GM12878 (cell line): ENCODE measurements around the gene GABRA1. TPM values are rescaled to one million over a fixed set of nuclear protein-coding genes. Genes with fewer than 3 reads are reported as not detected.

Source experiments
- ATAC-seq: fragments of 200-7000 bp; cut with Tn5 transposase; 3 replicates; pipeline ENCODE4 v1.9.1; 2020; ENCODE audit warnings: mild to moderate bottlenecking, moderate library complexity
- BruUV-seq: library from RNA; stranded (reverse); fragments of 400-500 nt; replicated peaks from 2 replicates; lab custom pipeline; 2021; lab: Mats Ljungman, UMichigan
- CTCF ChIA-PET: fragments of 300-600 bp; sonication (Branson Sonifier 250); formaldehyde crosslinking; extraction: SDS; loops from one replicate; lab custom pipeline; 2021; ENCODE audit warnings: inconsistent platforms; lab: Yijun Ruan, JAX
- POLR2A ChIA-PET: fragments of 350-600 bp; formaldehyde crosslinking; extraction: SDS; loops from one replicate; lab custom pipeline; 2021; ENCODE audit warnings: inconsistent platforms; lab: Charles Lee
- RAD21 ChIA-PET: fragments of 300-600 bp; sonication (Branson Sonifier 250); formaldehyde crosslinking; loops from one replicate; lab custom pipeline; 2023; ENCODE audit warnings: antibody characterized with exemption; ENCODE audit not compliant: unreplicated experiment; lab: Charles Lee
- SMC1A ChIA-PET: fragments of 300-600 bp; sonication (Branson Sonifier 250); formaldehyde crosslinking; loops from one replicate; lab custom pipeline; 2023; ENCODE audit not compliant: unreplicated experiment, uncharacterized antibody; lab: Charles Lee
- DNase-seq: peaks from one replicate; pipeline ENCODE4 v3.0.0-alpha.2; 2011; ENCODE audit warnings: low read depth, low spot score
- FAIRE-seq: peaks from 3 replicates; lab custom pipeline; 2011; peaks lifted over from hg19 to GRCh38; lab: Jason Lieb, UNC
- H2AFZ ChIP-seq: 2 replicates; pipeline ENCODE4 v1.6.0; 2011; ENCODE audit warnings: low read depth, low read length, control low read depth; ENCODE audit not compliant: control insufficient read depth
- H3K27ac ChIP-seq: 2 replicates; pipeline ENCODE4 v1.5.1; 2011; ENCODE audit warnings: control low read depth; ENCODE audit not compliant: control insufficient read depth, insufficient read depth
- H3K27me3 ChIP-seq, 2 experiments: replicated peaks in 1 of 2; 2 replicates each; pipeline versions ENCODE4 v1.6.0 to v1.6.1; 2011; ENCODE audit warnings: low read length in 1 of 2; ENCODE audit not compliant: control insufficient read depth in 2 of 2, insufficient read depth in 2 of 2
- H3K36me3 ChIP-seq, 2 experiments: 2 replicates each; pipeline ENCODE4 v1.5.1; 2011; ENCODE audit warnings: low read length in 1 of 2; ENCODE audit not compliant: control insufficient read depth in 2 of 2, insufficient read depth in 2 of 2
- H3K4me1 ChIP-seq: 2 replicates; pipeline ENCODE4 v1.6.1; 2011; ENCODE audit warnings: mild to moderate bottlenecking, low read length, moderate library complexity, mixed read lengths; ENCODE audit not compliant: control insufficient read depth, insufficient read depth
- H3K4me2 ChIP-seq: 2 replicates; pipeline ENCODE4 v1.6.0; 2011; ENCODE audit warnings: control low read depth; ENCODE audit not compliant: control insufficient read depth, insufficient read depth
- H3K4me3 ChIP-seq: fragments of 200-600 bp; sonication (generic); 2 replicates; pipeline ENCODE4 v1.5.1; 2016
- H3K79me2 ChIP-seq: 2 replicates; pipeline ENCODE4 v1.6.0; 2011; ENCODE audit warnings: low read length; ENCODE audit not compliant: control insufficient read depth, insufficient read depth
- H3K9ac ChIP-seq: 2 replicates; pipeline ENCODE4 v1.8.0; 2011; ENCODE audit warnings: low read length, control low read depth, mixed read lengths; ENCODE audit not compliant: control insufficient read depth, insufficient read depth
- H3K9me3 ChIP-seq: replicated peaks from 3 replicates; pipeline ENCODE4 v1.5.1; 2011; ENCODE audit warnings: mild to moderate bottlenecking, low read length; ENCODE audit not compliant: control insufficient read depth, insufficient read depth
- H4K20me1 ChIP-seq: 2 replicates; pipeline ENCODE4 v1.6.0; 2011; ENCODE audit not compliant: control insufficient read depth, insufficient read depth
- ATF3 ChIP-seq: IDR thresholded peaks from 2 replicates; pipeline ENCODE4 v1.6.1; 2011; ENCODE audit warnings: low read depth, mild to moderate bottlenecking, low read length, moderate library complexity, borderline replicate concordance; ENCODE audit errors: extremely low read depth
- ATF7 ChIP-seq: fragments of 450-650 bp; IDR thresholded peaks from 2 replicates; pipeline ENCODE4 v1.6.1; 2016; ENCODE audit warnings: low read depth, mild to moderate bottlenecking
- BMI1 ChIP-seq: fragments of 450-650 bp; IDR thresholded peaks from 2 replicates; pipeline ENCODE4 v1.6.1; 2016; ENCODE audit warnings: mild to moderate bottlenecking, moderate library complexity, borderline replicate concordance
- CEBPB ChIP-seq, 2 experiments: fragments of 150-350 bp in 1 of 2; IDR thresholded peaks; 2 replicates each; pipeline ENCODE4 v1.6.1; 2012 to 2014; ENCODE audit warnings: low read depth in 2 of 2, low read length in 2 of 2, borderline replicate concordance in 1 of 2, inconsistent platforms in 1 of 2
- CEBPZ ChIP-seq: fragments of 150-350 bp; IDR thresholded peaks from 2 replicates; pipeline ENCODE4 v1.6.1; 2016; ENCODE audit warnings: low read depth, low read length
- CREM ChIP-seq: IDR thresholded peaks from 2 replicates; pipeline ENCODE4 v1.6.1; 2014; ENCODE audit warnings: antibody characterized with exemption, low read depth
- CUX1 ChIP-seq: IDR thresholded peaks from 2 replicates; pipeline ENCODE4 v1.6.1; 2012; ENCODE audit warnings: improper control_type of control experiment, low read depth, low read length; ENCODE audit not compliant: insufficient replicate concordance
- HDAC6 ChIP-seq: fragments of 200-600 bp; sonication (generic); IDR thresholded peaks from one replicate; pipeline ENCODE4 v1.8.0; 2017; ENCODE audit warnings: antibody characterized with exemption; ENCODE audit not compliant: unreplicated experiment
- IKZF2 ChIP-seq, 2 experiments: fragments of 450-650 bp; IDR thresholded peaks; 2 replicates each; pipeline ENCODE4 v1.6.1; 2017; ENCODE audit warnings: mild to moderate bottlenecking in 2 of 2, moderate library complexity in 2 of 2
- KLF5 ChIP-seq: fragments of 450-650 bp; IDR thresholded peaks from 2 replicates; pipeline ENCODE4 v1.6.1; 2014; ENCODE audit warnings: mild to moderate bottlenecking; ENCODE audit not compliant: partially characterized antibody
- PML ChIP-seq: IDR thresholded peaks from 2 replicates; pipeline ENCODE4 v1.6.1; 2012; ENCODE audit warnings: low read length, inconsistent platforms
- RELA ChIP-seq: fragments of 450-650 bp; IDR thresholded peaks from 2 replicates; pipeline ENCODE4 v1.8.0; 2014; ENCODE audit warnings: borderline replicate concordance; ENCODE audit not compliant: partially characterized antibody
- RFX5 ChIP-seq: IDR thresholded peaks from 2 replicates; pipeline ENCODE4 v1.6.1; 2011; ENCODE audit warnings: low read depth, low read length, improper control_type of control experiment
- SPI1 ChIP-seq: IDR thresholded peaks from 2 replicates; pipeline ENCODE4 v1.6.1; 2011; ENCODE audit warnings: low read depth, mild to moderate bottlenecking, low read length, moderate library complexity, borderline replicate concordance; ENCODE audit not compliant: insufficient read depth
- WRNIP1 ChIP-seq: IDR thresholded peaks from 2 replicates; pipeline ENCODE4 v1.6.1; 2011; ENCODE audit warnings: low read depth, low read length, improper control_type of control experiment, borderline replicate concordance
- ZNF384 ChIP-seq: IDR thresholded peaks from 2 replicates; pipeline ENCODE4 v1.6.1; 2012; ENCODE audit warnings: low read depth, mild to moderate bottlenecking, low read length, improper control_type of control experiment, borderline replicate concordance
- ZSCAN29 ChIP-seq: fragments of 450-650 bp; IDR thresholded peaks from 2 replicates; pipeline ENCODE4 v1.6.1; 2017; ENCODE audit warnings: mild to moderate bottlenecking, moderate library complexity
- WGBS: methylation state at CpG from one replicate; pipeline ENCODE4 v1.1.6; 2016; ENCODE audit warnings: low lambda C conversion rate; ENCODE audit not compliant: insufficient replicate concordance, insufficient coverage; ENCODE audit errors: missing lambda C conversion rate; 5-methylcytosine and 5-hydroxymethylcytosine counted together
- in situ Hi-C: fragments of 300-500 bp; cut with MboI; formaldehyde crosslinking; loops from 9 replicates; pipeline ENCODE4 v1.14.3; 2018; ENCODE audit warnings: mixed read lengths
- intact Hi-C: fragments of 100-400 bp; cut with micrococcal nuclease; formaldehyde crosslinking; loops from one replicate; pipeline ENCODE4 v1.14.2; 2022; ENCODE audit not compliant: unreplicated experiment
- polyA plus RNA-seq, 11 experiments: library from polyadenylated mRNA; depleted of rRNA in 4 of 11; unstranded in 6 of 11; stranded (reverse) in 5 of 11; fragments of >200 nt; fragmentation: Nextera tagmentation in 4 of 11; fragmentation: Illumina TruSeq in 1 of 11; extraction: Ambion mirVana in 4 of 11; extraction: Trizol in 1 of 11; gene quantifications; 1 replicate in 1 of 11; 2 replicates in 10 of 11; pipeline versions ENCODE4 v1.2.1 to v1.2.3, GENCODE V29; 2011 to 2016; ENCODE audit warnings: inconsistent platforms in 2 of 11, missing spikeins in 2 of 11, low read depth in 1 of 11
- total RNA-seq, 4 experiments: library from RNA; depleted of rRNA in 3 of 4; stranded (reverse); fragments of >200 nt in 3 of 4; fragmentation: Illumina TruSeq in 1 of 4; extraction: Trizol in 1 of 4; gene quantifications; 2 replicates each; pipeline versions ENCODE4 v1.2.1 to v1.2.3, GENCODE V29; 2013 to 2021

Gene GABRA1
- total and polyA plus RNA-seq, 10 of the 15 experiments (the other 5 are each of a cell fraction or from before 2014, with no cell fraction given) = not detected

GRCh38 chr5:161934486-161934885, 86.6 kb downstream of the GABRA1 start:
- RAD21 ChIA-PET = no interaction called here
- POLR2A ChIA-PET = no interaction called here
- no TSS peak for BruUV-seq
- TF ChIP-seq PML = no peak
- no peak for TF ChIP-seq IKZF2 (IDR thresholded peaks at IDR 0.05)
- TF ChIP-seq CREM = no peak
- TF ChIP-seq ATF7 = no peak
- TF ChIP-seq CEBPZ = no peak
- TF ChIP-seq ZSCAN29 = no peak
- TF ChIP-seq SPI1 = no peak
- TF ChIP-seq RFX5 = no peak
- no peak for TF ChIP-seq RELA
- TF ChIP-seq HDAC6 = no peak
- no peak for TF ChIP-seq ZNF384
- no peak for TF ChIP-seq CEBPB (IDR thresholded peaks at IDR 0.05; ENCODE audit: borderline replicate concordance in 1 of 2, low read depth in 2 of 2, low read length in 2 of 2)
- TF ChIP-seq BMI1 = no peak
- no peak for TF ChIP-seq KLF5
- TF ChIP-seq WRNIP1 = no peak
- TF ChIP-seq CUX1 = no peak
- TF ChIP-seq ATF3 = no peak

More at GRCh38 chr5:161934486-161934885, 86.6 kb downstream of the GABRA1 start:
- FAIRE-seq = no peak
- Histone ChIP-seq H3K79me2 (no peaks in the 10 kb centered on the region), H3K27ac (no peak overlapping the region), H3K4me3 (no peak overlapping the region), H3K9ac (no peak overlapping the region), H2AFZ (no peak overlapping the region), H3K36me3 (no peaks in the 10 kb centered on the region), H3K4me1 (no peaks in the 10 kb centered on the region), H3K4me2 (no peak overlapping the region), H3K27me3 (no peaks in the 10 kb centered on the region), H3K9me3 (no peaks in the 10 kb centered on the region), H4K20me1 (no peaks in the 10 kb centered on the region)
- in situ Hi-C loops = no loop called here
- DNase-seq = no peak
- 12% methylated on average over 3 of the region's 3 CpGs for WGBS
- no peak for ATAC-seq
- CTCF ChIA-PET = no interaction called here
- intact Hi-C loops = no loop called here
- SMC1A ChIA-PET = no interaction called here
